Activated T-cell treated with anti-CD3 and anti-CD28 coated beads, Interleukin-2, amount 50 U/mL, for 72 hours (primary cell): ENCODE results near the gene STX4. TPM values are rescaled to one million over a fixed set of nuclear protein-coding genes. Genes with fewer than 3 reads are reported as not detected.

Source experiments
- ATAC-seq, 2 donors: fragments of 150-1000 bp; cut with Tn5 transposase; replicated peaks in 1 of 2; 2 replicates each; pipeline ENCODE4 v1.10.0; 2021; ENCODE audit warnings: moderate library complexity in 2 of 2, mild to moderate bottlenecking in 1 of 2
- DNase-seq, 2 donors: peaks; one replicate each; pipeline ENCODE4 v3.0.0; 2021 to 2022; ENCODE audit warnings: mixed read lengths in 1 of 2
- H3K27ac Mint-ChIP-seq: one replicate; pipeline ENCODE4 v1.8.0; 2022; ENCODE audit warnings: mild to moderate bottlenecking, moderate library complexity, mixed read lengths
- H3K27me3 Mint-ChIP-seq: one replicate; pipeline ENCODE4 v1.8.0; 2022; ENCODE audit warnings: low read depth, mixed read lengths
- H3K36me3 Mint-ChIP-seq, 2 donors: one replicate each; pipeline ENCODE4 v1.8.0; 2022; ENCODE audit warnings: mixed read lengths in 2 of 2, mild to moderate bottlenecking in 1 of 2; ENCODE audit not compliant: insufficient read depth in 2 of 2
- H3K4me1 Mint-ChIP-seq: one replicate; pipeline ENCODE4 v1.8.0; 2022; ENCODE audit warnings: low read depth, mixed read lengths
- H3K4me3 Mint-ChIP-seq, 2 donors: one replicate each; pipeline ENCODE4 v1.8.0; 2022; ENCODE audit warnings: mild to moderate bottlenecking in 2 of 2, mixed read lengths in 2 of 2, moderate library complexity in 2 of 2
- H3K9me3 Mint-ChIP-seq, 2 donors: one replicate each; pipeline ENCODE4 v1.8.0; 2022; ENCODE audit warnings: mixed read lengths in 2 of 2
- total RNA-seq, 2 donors: library from RNA; stranded (reverse); gene quantifications; one replicate each; pipeline ENCODE4 v1.2.3, GENCODE V29; 2022

STX4 gene
- total RNA-seq, 2 donors from 2014 or later: 51.8 to 54.7 TPM

DNA sequence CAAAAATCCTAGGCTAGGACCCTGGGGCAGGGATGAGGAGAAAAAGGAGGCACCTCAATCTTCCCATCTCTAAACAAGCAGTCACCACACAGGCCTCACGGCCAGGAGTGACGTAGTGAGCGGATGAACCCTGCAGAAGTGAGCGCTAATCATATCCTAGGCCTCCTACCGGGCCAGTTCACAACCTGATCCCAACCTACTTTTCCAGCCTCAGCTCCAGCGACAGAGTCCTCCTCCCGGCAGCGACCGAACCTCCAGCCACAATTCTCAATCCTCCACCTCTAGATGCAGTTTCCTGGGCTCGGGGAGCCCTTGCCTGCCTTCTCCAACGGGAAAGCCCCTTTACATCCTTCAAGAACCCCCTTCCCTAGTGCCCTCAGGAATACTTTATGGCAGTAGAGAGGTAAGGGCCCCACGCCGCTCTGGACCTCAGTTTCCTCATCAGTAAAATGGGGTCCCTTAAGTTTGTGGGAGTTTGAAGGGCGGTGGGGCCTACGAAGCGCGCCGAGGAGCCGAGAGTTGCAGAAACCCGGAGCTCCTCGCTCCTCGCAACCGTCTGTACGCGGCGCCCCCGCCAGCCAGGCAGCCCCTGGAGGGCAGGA, 39.3 kb downstream of the STX4 start:
- no peaks in the 10 kb centered on the region for H3K27me3 Mint-ChIP-seq
- H3K9me3 Mint-ChIP-seq: no peaks in the 10 kb centered on the region
- DNase-seq (peak; percentile 26 to 49), ATAC-seq (peak in 1 of 2 donors; percentile 0)
- H3K27ac Mint-ChIP-seq: peak overlapping the region; percentile 93
- H3K4me3 Mint-ChIP-seq: peak overlapping the region; percentile 90 to 100
- peaks cover 2 to 5% of the 10 kb centered on the region in 2 donors for H3K36me3 Mint-ChIP-seq
- peaks cover 45% of the 10 kb centered on the region for H3K4me1 Mint-ChIP-seq

DNA sequence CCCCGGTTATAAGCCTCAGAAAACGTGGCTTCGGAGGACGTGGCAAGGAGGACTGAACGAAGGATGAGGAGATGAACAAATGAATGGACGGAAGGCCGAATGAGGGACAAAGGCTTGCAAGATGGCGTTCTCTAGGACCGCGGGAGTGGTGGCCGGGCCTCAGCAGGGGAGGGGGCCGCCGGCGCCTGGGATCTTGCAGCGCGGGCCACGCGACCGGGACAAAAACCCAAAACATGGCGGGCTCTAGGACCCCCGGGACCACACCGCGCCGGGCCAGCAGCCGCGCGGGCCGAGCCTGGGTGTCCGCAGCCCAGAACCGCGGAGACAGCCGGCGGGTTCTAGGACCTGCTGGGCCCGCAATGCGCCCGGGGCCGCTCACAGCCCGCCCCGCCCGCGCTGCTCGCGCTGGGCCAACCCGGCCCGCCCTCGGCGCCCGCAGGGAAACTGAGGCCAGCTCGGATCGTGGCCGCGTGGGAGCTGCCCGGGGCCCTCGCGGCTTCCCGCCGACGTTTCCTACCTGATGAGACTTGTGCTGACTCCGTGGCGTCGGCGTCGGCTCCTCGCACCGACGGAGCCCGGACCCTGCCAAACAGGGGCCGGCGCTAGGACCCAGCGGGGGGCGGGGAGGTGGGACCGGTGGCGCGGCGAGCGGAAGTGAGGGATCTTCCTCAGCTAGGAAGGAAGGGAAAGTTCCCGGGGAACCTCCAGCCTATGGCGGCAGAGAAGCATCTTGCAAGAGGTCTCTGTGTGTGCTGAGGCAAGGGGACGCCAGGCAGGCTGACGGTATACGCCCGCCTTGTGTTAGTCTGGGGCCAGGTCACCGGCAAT, 40.0 kb downstream of the STX4 start:
- Mint-ChIP-seq H3K27ac (peak overlapping the region; percentile 93), H3K36me3 (peaks cover 2 to 5% of the 10 kb centered on the region in 2 donors), H3K4me1 (peaks cover 45% of the 10 kb centered on the region), H3K9me3 (no peaks in the 10 kb centered on the region), H3K27me3 (no peaks in the 10 kb centered on the region), H3K4me3 (peak overlapping the region; percentile 90 to 100)
- ATAC-seq (peak; percentile 70 to 72), DNase-seq (peak; percentile 92 to 93)

DNA sequence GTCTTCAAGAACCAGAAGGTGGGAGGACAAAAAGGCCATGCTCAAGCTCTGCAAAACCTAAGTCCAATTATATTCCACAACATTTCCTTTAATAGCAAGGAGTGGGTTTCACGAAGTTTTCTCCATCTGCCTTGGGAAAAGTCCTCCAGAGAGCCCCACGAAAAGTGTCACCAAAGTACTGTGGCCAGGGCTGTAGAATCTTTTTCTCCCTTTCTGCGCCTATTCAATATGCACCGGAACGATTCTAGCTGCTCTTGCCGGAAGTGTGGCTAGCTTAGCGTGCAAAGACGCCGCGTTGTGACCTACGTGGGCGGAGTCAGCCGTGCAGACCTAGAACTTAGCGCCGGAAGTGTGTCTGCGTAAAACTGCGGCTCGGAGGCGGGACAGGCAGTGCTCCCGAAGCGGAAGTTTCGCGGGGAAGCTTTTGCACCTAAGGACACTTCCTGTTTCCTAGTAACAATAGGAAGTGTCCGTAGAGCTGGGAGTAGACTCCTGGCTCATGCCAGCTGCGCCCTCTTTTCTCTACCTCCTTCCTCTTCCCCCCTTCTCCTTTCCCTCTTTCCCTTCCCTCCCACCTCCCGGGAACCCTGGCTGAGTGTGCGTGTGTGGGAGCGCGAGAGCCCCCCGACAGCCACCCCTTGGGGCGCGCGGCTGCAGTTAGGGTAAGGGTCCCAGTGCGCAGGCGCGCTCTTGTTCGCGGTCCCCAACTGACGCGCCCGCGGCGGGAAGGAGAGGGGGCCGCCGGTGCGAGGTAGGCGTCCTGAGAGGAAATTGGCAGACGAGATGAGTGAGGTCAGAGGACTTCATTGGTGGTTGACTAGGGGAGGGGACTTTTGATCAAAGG, 40.8 kb downstream of the STX4 start, which contains the start of the genes ZNF646 and ZNF668:
ZNF646 (plus strand) TSS at position 453 of the 844 bp plus-strand sequence. CDS start 1,903 bp downstream, outside the sequence.
ZNF668 (minus strand) TSS at position 271 of the 844 bp plus-strand sequence. CDS start 9,781 bp downstream, outside the sequence.
- Mint-ChIP-seq H3K4me1 (peaks cover 40% of the 10 kb centered on the region), H3K27me3 (no peaks in the 10 kb centered on the region), H3K36me3 (peaks cover 2 to 8% of the 10 kb centered on the region in 2 donors), H3K4me3 (peak within 1 kb of the TSS; percentile 90 to 100), H3K9me3 (no peaks in the 10 kb centered on the region), H3K27ac (peak within 1 kb of the TSS; percentile 93)
- DNase-seq (peak; percentile 97 to 99), ATAC-seq (peak; percentile 82 to 83)

DNA sequence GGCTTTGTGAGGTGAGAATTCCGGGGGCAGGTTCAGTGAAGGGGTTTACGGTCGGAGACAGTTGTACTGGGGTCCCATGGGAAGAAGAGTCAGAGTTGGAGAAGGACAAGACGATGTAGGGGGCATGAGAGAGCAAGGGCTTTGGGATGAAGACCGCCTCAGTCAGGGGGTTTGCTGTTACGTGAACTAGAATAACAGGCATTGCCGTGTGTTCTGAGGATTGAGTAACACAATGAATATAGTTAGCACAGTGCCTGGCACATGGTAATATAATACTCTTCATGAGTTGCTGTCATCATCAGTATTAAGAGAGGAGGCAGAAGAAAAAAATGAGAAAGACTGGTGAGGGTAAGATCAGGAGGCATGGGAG, 41.4 kb downstream of the STX4 start:
- no peak for DNase-seq
- H3K27ac Mint-ChIP-seq: peak overlapping the region; percentile 90
- H3K27me3 Mint-ChIP-seq: no peaks in the 10 kb centered on the region
- H3K4me3 Mint-ChIP-seq: peak overlapping the region; percentile 90 to 94
- H3K4me1 Mint-ChIP-seq: peaks cover 36% of the 10 kb centered on the region
- no peak for ATAC-seq
- H3K36me3 Mint-ChIP-seq: peaks cover 2 to 11% of the 10 kb centered on the region in 2 donors
- H3K9me3 Mint-ChIP-seq: no peaks in the 10 kb centered on the region

DNA sequence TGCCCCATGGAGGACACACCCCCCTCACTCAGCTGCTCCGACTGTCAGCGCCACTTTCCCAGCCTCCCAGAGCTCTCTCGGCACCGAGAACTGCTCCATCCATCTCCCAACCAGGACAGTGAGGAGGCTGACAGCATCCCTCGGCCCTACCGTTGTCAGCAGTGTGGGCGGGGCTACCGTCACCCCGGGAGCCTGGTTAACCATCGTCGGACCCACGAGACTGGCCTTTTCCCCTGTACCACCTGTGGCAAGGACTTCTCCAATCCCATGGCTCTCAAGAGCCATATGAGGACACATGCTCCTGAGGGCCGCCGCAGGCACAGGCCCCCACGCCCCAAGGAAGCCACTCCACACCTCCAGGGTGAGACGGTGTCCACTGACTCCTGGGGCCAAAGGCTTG, 43.0 kb downstream of the STX4 start:
- H3K4me3 Mint-ChIP-seq: peak overlapping the region in 1 of 2 donors; percentile 39
- ATAC-seq (no peak), DNase-seq (no peak)
- H3K27ac Mint-ChIP-seq: no peak overlapping the region
- H3K4me1 Mint-ChIP-seq: peaks cover 41% of the 10 kb centered on the region
- H3K9me3 Mint-ChIP-seq: no peaks in the 10 kb centered on the region
- peaks cover 2 to 11% of the 10 kb centered on the region in 2 donors for H3K36me3 Mint-ChIP-seq
- no peaks in the 10 kb centered on the region for H3K27me3 Mint-ChIP-seq

DNA sequence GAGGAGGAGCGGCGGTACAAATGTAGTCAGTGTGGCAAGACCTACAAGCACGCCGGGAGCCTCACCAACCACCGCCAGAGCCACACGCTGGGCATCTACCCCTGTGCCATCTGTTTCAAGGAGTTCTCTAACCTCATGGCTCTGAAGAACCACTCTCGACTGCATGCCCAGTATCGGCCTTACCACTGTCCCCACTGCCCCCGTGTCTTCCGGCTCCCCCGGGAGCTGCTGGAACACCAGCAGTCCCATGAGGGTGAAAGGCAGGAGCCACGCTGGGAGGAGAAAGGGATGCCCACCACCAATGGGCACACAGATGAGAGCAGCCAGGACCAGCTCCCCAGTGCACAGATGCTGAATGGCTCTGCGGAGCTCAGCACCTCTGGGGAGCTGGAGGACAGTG, 43.7 kb downstream of the STX4 start:
- Mint-ChIP-seq H3K9me3 (no peaks in the 10 kb centered on the region), H3K4me3 (no peak overlapping the region), H3K4me1 (peaks cover 34% of the 10 kb centered on the region), H3K27ac (no peak overlapping the region), H3K27me3 (no peaks in the 10 kb centered on the region), H3K36me3 (peaks cover 2 to 11% of the 10 kb centered on the region in 2 donors)
- DNase-seq: no peak
- ATAC-seq: no peak

DNA sequence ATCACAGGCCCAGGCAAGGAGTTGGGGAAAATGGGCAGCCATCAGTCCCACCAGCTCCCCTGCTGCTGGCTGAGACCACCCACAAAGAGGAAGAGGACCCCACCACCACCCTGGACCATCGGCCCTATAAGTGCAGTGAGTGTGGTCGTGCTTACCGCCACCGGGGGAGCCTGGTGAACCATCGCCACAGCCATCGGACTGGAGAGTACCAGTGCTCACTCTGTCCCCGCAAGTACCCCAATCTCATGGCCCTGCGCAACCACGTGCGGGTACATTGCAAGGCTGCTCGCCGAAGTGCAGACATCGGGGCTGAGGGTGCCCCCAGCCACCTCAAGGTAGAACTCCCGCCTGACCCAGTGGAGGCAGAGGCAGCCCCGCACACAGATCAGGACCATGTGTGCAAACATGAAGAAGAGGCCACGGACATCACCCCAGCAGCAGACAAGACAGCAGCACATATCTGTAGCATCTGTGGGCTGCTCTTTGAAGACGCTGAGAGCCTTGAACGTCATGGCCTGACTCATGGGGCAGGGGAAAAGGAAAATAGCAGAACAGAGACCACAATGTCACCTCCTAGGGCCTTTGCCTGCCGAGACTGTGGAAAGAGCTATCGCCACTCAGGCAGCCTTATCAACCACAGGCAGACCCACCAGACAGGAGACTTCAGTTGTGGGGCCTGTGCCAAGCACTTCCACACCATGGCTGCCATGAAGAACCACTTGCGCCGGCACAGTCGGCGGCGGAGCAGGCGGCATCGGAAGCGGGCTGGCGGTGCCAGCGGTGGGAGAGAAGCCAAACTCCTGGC, 44.4 kb downstream of the STX4 start:
- no peak overlapping the region for H3K4me3 Mint-ChIP-seq
- ATAC-seq (no peak), DNase-seq (no peak)
- peaks cover 2 to 11% of the 10 kb centered on the region in 2 donors for H3K36me3 Mint-ChIP-seq
- H3K27ac Mint-ChIP-seq: no peak overlapping the region
- H3K27me3 Mint-ChIP-seq: no peaks in the 10 kb centered on the region
- H3K4me1 Mint-ChIP-seq: peaks cover 26% of the 10 kb centered on the region
- no peaks in the 10 kb centered on the region for H3K9me3 Mint-ChIP-seq

DNA sequence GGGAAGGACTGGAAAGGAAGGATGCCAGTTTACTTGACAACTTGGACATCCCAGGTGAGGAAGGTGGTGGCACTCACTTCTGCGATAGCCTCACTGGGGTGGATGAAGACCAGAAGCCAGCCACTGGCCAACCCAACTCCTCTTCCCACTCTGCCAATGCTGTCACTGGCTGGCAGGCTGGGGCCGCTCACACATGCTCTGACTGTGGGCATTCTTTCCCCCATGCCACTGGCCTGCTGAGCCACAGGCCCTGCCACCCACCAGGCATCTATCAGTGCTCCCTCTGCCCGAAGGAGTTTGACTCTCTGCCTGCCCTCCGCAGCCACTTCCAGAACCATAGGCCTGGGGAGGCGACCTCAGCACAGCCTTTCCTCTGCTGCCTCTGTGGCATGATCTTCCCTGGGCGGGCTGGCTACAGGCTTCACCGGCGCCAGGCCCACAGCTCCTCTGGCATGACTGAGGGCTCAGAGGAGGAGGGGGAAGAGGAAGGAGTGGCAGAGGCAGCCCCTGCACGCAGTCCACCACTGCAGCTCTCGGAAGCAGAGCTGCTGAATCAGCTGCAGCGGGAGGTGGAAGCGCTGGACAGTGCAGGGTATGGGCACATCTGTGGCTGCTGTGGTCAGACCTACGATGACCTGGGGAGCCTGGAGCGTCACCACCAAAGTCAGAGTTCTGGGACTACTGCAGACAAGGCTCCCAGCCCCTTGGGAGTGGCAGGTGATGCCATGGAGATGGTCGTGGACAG, 45.4 kb downstream of the STX4 start:
- DNase-seq (no peak), ATAC-seq (no peak)
- Mint-ChIP-seq H3K9me3 (no peaks in the 10 kb centered on the region), H3K27me3 (no peaks in the 10 kb centered on the region), H3K36me3 (peaks cover 2 to 11% of the 10 kb centered on the region in 2 donors), H3K4me3 (no peak overlapping the region), H3K27ac (no peak overlapping the region), H3K4me1 (peaks cover 26% of the 10 kb centered on the region)

DNA sequence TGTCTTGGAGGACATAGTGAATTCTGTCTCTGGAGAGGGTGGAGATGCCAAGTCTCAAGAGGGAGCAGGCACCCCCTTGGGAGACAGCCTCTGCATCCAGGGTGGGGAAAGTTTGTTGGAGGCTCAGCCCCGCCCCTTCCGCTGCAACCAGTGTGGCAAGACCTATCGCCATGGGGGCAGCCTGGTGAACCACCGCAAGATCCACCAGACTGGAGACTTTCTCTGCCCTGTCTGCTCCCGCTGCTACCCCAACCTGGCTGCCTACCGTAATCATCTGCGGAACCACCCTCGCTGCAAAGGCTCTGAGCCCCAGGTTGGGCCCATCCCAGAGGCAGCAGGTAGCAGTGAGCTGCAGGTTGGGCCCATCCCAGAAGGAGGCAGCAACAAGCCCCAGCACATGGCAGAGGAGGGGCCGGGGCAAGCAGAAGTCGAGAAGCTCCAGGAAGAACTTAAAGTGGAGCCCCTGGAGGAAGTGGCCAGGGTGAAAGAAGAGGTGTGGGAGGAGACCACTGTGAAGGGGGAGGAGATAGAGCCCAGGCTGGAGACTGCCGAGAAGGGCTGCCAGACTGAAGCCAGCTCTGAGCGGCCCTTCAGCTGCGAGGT, 46.1 kb downstream of the STX4 start:
- no peak overlapping the region for H3K27ac Mint-ChIP-seq
- DNase-seq (no peak), ATAC-seq (no peak)
- H3K4me1 Mint-ChIP-seq: peaks cover 25% of the 10 kb centered on the region
- H3K9me3 Mint-ChIP-seq: no peaks in the 10 kb centered on the region
- no peak overlapping the region for H3K4me3 Mint-ChIP-seq
- H3K27me3 Mint-ChIP-seq: no peaks in the 10 kb centered on the region
- H3K36me3 Mint-ChIP-seq: peaks cover 2 to 11% of the 10 kb centered on the region in 2 donors

DNA sequence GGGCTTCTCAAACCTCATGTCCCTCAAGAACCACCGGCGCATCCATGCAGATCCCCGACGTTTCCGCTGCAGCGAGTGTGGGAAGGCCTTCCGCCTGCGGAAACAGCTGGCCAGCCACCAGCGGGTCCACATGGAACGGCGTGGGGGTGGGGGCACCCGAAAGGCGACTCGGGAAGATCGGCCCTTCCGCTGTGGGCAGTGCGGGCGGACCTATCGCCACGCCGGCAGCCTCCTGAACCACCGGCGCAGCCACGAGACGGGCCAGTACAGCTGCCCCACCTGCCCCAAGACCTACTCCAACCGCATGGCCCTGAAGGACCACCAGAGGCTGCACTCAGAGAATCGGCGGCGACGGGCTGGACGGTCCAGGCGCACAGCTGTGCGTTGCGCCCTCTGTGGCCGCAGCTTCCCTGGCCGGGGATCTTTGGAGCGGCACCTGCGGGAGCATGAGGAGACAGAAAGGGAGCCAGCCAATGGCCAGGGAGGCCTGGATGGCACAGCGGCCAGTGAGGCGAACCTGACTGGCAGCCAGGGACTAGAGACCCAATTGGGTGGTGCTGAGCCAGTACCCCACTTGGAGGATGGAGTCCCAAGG, 46.8 kb downstream of the STX4 start:
- H3K27ac Mint-ChIP-seq: no peak overlapping the region
- H3K4me3 Mint-ChIP-seq: no peak overlapping the region
- no peak for ATAC-seq
- DNase-seq: no peak
- H3K27me3 Mint-ChIP-seq: no peaks in the 10 kb centered on the region
- no peaks in the 10 kb centered on the region for H3K9me3 Mint-ChIP-seq
- H3K36me3 Mint-ChIP-seq: peaks cover 0 to 6% of the 10 kb centered on the region in 2 donors
- H3K4me1 Mint-ChIP-seq: peaks cover 19% of the 10 kb centered on the region

DNA sequence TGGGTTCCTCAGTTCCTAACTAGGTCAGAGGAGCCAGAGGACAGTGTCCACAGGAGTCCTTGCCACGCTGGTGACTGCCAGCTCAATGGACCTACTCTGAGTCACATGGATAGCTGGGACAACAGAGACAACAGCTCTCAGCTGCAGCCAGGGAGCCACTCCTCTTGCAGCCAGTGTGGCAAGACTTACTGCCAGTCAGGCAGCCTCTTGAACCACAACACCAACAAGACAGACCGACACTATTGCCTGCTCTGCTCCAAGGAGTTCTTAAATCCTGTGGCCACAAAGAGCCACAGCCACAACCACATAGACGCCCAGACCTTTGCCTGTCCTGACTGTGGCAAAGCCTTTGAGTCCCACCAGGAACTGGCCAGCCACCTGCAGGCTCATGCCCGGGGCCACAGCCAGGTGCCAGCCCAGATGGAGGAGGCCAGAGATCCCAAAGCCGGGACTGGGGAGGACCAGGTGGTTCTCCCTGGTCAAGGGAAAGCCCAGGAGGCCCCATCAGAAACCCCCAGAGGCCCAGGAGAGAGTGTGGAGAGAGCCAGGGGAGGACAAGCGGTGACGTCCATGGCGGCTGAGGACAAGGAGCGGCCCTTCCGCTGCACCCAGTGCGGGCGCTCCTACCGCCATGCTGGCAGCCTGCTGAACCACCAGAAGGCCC, 47.5 kb downstream of the STX4 start:
- Mint-ChIP-seq H3K4me1 (peaks cover 11% of the 10 kb centered on the region), H3K27ac (peak overlapping the region; percentile 75), H3K9me3 (no peaks in the 10 kb centered on the region), H3K4me3 (no peak overlapping the region), H3K36me3 (peaks cover 0 to 9% of the 10 kb centered on the region in 2 donors), H3K27me3 (no peaks in the 10 kb centered on the region)
- ATAC-seq (no peak), DNase-seq (no peak)
